SJCRH30 (cell line): ENCODE measurements around the gene LAMB3. TPM values are rescaled to one million over a fixed set of nuclear protein-coding genes. Genes with fewer than 3 reads are reported as not detected.

Experiments used
- DNase-seq, 2 experiments: peaks; one replicate each; pipeline ENCODE4 v3.0.0-alpha.2; 2015 to 2020
- H3K27ac ChIP-seq: fragments of 250-450 bp; sonication (Bioruptor Pico); 2 replicates; pipeline ENCODE4 v1.5.1; 2020; ENCODE audit warnings: mild to moderate bottlenecking, moderate library complexity
- H3K27me3 ChIP-seq: fragments of 250-450 bp; sonication (Bioruptor Pico); 2 replicates; pipeline ENCODE4 v1.5.1; 2020; ENCODE audit warnings: mild to moderate bottlenecking, moderate library complexity
- H3K36me3 ChIP-seq: fragments of 250-450 bp; sonication (Bioruptor Pico); 2 replicates; pipeline ENCODE4 v1.5.1; 2020; ENCODE audit warnings: mild to moderate bottlenecking, moderate library complexity
- H3K4me1 ChIP-seq: fragments of 250-450 bp; sonication (Bioruptor Pico); 2 replicates; pipeline ENCODE4 v1.5.1; 2020; ENCODE audit warnings: mild to moderate bottlenecking, moderate library complexity
- H3K4me3 ChIP-seq: fragments of 250-450 bp; sonication (Bioruptor Pico); 2 replicates; pipeline ENCODE4 v1.5.1; 2020; ENCODE audit warnings: mild to moderate bottlenecking, moderate library complexity
- H3K9me3 ChIP-seq: fragments of 250-450 bp; sonication (Bioruptor Pico); replicated peaks from 2 replicates; pipeline ENCODE4 v1.5.1; 2020; ENCODE audit warnings: mild to moderate bottlenecking, moderate library complexity
- total RNA-seq: library from RNA; depleted of rRNA; stranded (reverse); fragments of >200 nt; shearing (Covaris generic); gene quantifications from 2 replicates; pipeline ENCODE4 v1.2.3, GENCODE V29; 2014

Gene LAMB3
- total RNA-seq, 1 experiment from 2014 or later = 9.1 TPM

DNA sequence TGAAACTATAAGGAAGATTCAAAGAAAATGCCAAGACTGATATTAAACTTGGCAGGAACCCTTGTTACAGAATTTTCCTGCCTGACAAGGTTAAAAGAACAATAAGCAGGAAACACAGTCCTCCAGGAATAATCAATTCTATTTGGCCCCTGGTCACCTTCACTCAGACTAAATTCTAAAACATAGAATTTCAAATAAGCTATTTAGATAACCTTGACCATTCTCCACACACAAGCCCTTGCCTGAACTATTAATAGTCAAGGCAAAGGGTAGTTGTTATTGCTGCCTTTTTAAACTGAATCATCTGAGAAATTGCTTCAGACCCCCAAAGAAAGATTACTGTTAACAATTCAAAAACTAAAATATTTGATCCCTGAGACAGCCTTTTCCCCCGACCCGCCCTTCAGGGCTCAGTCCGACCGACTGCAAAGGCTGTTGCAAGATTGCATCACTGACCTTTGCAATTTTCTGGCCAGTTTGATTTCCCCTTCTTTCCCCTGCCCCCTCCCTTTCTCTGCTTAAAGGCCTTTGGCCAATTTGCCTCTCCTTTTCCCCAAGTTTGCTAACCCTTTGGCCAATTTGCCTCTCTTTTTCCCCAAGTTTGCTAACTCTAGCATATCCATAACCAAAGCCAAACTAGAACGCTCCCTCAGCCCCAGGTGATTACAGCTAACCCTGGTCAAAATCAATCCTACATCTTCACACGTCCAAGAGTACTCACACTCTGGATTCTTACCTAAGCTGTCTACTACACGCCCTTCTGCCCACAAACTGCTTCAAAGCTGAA, 21.6 kb upstream of the LAMB3 start:
- H3K4me3 ChIP-seq = no peak overlapping the region
- peaks cover 16% of the 10 kb centered on the region for H3K27me3 ChIP-seq
- H3K36me3 ChIP-seq = no peaks in the 10 kb centered on the region
- H3K9me3 ChIP-seq = no peaks in the 10 kb centered on the region
- DNase-seq = no peak
- H3K27ac ChIP-seq = no peak overlapping the region
- no peaks in the 10 kb centered on the region for H3K4me1 ChIP-seq

DNA sequence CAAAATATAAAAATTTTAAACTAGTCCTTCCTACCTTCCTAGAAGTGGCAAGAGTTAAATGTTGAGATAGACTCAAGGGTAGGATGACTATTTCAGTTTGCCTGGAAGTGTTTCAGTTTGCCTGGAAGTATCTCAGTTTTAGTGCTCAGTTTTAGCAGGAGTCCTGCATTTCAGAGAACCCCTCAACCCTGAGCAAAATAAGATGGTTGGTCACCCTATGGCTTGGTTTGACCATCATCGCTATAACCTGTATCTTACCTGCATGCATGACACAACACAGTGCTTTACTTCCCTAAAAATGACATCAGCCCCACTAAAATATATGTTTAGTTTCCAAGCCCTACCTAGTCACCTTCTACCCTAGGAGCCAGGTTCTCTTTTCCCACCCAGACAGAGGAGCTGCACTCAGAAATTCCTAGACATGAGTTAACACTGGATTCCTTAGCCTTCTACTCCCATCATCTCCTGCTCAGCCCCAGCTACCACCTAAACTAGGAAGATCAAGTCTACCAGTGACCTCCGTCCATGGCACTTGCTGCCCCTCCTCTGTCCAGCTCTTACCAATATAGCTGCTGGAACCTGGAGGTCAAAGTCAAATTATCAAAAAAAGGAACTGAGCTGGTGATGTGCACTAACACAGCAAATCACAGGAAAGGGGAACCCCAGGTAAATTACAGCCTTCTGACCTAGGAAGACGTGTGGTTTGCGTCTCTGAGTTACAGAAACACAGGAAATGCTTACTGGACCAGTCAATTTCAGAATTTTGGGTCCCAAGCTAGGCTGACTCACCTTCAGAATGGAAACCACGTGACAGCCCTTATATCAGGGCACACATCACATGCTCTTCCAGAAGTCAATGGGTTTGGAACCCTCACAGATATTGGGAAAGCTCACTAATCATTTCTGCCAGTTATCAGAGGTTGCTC, 20.7 kb upstream of the LAMB3 start:
- H3K27ac ChIP-seq = no peak overlapping the region
- peaks cover 16% of the 10 kb centered on the region for H3K27me3 ChIP-seq
- H3K4me1 ChIP-seq = no peaks in the 10 kb centered on the region
- no peak overlapping the region for H3K4me3 ChIP-seq
- no peaks in the 10 kb centered on the region for H3K9me3 ChIP-seq
- H3K36me3 ChIP-seq = no peaks in the 10 kb centered on the region
- DNase-seq = no peak

DNA sequence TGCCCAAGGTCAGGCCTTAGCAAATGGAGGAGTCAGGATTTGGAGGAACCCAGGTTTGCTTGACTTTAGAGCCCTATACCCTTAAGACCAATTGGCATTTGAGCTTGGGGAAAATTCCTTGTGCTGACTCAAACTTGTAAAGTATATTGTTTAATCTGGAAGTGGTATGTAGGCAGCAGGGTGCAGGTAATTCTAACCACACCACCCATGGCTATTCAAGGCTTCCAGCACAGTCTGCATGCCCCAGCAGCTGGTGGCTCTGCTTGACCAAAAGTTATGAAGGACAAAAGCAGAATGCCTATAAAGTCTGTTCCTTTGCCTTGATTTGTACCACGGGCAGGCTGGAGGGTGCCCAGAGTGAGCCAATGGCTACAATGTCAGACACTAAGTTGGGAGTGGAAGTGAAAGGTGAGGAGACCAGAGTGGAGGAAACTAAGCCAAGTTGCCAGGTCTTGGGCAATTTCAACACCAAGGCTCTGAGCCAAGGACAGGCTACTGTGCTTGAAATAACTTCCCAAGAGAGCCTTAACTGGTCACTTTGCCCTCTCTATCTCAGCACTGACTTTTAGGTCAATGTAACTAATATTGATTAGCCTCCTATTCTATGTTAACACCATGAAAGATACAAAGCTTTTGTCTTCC, 18.3 kb upstream of the LAMB3 start:
- H3K36me3 ChIP-seq = no peaks in the 10 kb centered on the region
- no peaks in the 10 kb centered on the region for H3K4me1 ChIP-seq
- no peak overlapping the region for H3K27ac ChIP-seq
- H3K27me3 ChIP-seq = peaks cover 16% of the 10 kb centered on the region
- no peak for DNase-seq
- H3K4me3 ChIP-seq = no peak overlapping the region
- no peaks in the 10 kb centered on the region for H3K9me3 ChIP-seq

DNA sequence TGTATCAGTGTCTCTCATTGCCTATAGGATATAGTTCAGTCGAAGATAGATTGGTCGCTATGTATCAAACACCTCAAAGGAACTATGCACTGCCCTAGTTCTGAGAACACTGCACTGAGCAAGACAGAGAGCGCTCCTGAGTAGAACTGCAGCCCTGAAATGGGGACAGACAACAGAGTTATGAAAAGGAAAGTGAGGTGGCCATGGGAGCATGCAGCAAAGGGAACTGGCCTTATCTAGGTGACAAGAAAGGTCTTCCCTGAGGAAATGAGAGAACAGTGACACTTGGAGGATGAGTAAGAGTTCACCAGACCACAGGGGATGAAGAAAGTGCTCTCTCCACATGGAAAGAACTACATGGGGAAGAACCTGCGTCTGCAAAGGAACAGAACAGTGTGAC, 15.5 kb upstream of the LAMB3 start:
- Histone ChIP-seq H3K4me1 (no peaks in the 10 kb centered on the region), H3K27ac (no peak overlapping the region), H3K4me3 (no peak overlapping the region), H3K27me3 (peaks cover 3% of the 10 kb centered on the region), H3K9me3 (no peaks in the 10 kb centered on the region), H3K36me3 (no peaks in the 10 kb centered on the region)
- DNase-seq = no peak

DNA sequence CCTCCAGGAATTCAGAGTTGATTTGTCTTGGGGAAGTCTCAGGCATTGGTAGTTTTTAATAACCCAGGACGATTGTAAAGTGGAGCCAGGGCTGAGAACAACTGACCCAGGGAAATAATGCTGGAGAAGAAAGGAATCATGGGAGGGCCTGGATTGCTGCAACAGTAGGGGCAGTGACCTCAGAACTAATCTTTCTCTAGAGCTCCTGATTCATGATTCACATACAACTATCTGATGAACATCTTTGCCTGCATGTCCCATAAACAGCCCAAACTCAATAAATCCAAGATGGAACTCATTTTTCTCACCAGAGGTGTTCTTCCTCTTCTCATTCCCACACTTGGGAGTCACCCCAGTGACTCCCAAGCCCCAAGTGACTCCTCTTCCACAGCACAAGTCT, 14.9 kb upstream of the LAMB3 start:
- no peak overlapping the region for H3K27ac ChIP-seq
- no peaks in the 10 kb centered on the region for H3K9me3 ChIP-seq
- no peaks in the 10 kb centered on the region for H3K27me3 ChIP-seq
- no peaks in the 10 kb centered on the region for H3K36me3 ChIP-seq
- no peak overlapping the region for H3K4me3 ChIP-seq
- no peaks in the 10 kb centered on the region for H3K4me1 ChIP-seq
- DNase-seq = no peak

DNA sequence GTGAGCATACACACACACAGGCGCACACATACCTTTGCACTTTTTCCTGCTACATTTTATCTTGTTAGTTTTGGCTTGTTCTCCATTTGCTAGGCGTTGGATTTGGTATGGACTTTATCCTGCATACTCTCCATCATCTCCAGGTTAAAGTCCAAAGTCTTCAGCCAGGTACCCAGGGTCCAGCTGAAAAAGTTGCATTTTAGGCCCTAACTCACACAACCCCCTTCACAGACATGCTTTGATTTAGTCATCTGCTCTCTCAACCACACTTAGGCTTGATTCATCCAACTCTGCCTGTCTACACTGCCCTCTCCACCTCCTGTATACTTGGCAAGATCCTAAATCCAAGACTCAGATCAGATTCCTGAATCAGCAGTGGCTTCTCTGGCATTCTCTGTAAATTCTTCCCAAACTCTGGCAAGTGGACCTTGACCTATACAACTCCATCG, 10.7 kb upstream of the LAMB3 start:
- Histone ChIP-seq H3K4me3 (no peak overlapping the region), H3K27me3 (no peaks in the 10 kb centered on the region), H3K36me3 (no peaks in the 10 kb centered on the region), H3K4me1 (peaks cover 3% of the 10 kb centered on the region), H3K27ac (no peak overlapping the region), H3K9me3 (no peaks in the 10 kb centered on the region)
- DNase-seq = no peak

DNA sequence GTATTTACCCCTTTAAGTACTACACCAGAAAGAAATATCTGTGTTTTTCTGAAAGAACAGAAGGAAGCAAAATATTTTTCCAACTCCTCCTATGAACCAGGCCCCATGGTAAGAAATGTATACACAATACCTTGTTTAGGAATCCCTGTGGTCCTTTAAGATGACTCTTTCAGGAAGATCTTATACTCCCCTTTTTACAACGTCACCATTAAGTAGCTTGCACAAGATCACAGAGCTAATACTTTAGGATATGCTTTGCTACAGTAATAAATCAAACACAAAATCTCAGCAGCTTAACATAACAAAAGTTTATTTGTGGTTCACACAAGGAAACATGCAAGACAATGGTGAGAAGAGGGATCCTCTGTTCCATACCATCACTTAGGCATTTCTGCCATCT, 8.8 kb upstream of the LAMB3 start:
- DNase-seq = no peak
- H3K36me3 ChIP-seq = no peaks in the 10 kb centered on the region
- no peak overlapping the region for H3K27ac ChIP-seq
- H3K4me3 ChIP-seq = no peak overlapping the region
- no peaks in the 10 kb centered on the region for H3K27me3 ChIP-seq
- peaks cover 3% of the 10 kb centered on the region for H3K4me1 ChIP-seq
- no peaks in the 10 kb centered on the region for H3K9me3 ChIP-seq

DNA sequence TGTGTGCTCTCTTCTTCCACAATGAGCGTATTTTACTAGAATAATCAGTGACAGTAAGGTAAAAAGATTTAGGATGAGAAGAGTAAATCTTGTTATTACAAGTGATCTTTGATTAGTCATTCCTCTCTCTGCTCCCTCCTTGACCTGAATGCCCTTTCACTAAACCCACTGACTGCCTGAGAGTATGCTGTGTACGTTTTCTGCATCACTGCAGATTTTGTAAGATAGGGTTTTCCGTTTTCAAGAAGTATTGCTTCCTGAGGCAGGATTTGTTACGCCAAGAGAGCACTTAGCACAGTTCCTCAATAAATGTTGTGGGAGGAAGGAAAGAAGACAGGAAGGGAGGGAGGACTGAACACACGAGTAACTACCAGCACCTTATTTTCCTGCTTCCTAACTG, 7.7 kb upstream of the LAMB3 start:
- DNase-seq = no peak
- H3K4me1 ChIP-seq = peaks cover 3% of the 10 kb centered on the region
- H3K27ac ChIP-seq = no peak overlapping the region
- H3K4me3 ChIP-seq = no peak overlapping the region
- no peaks in the 10 kb centered on the region for H3K9me3 ChIP-seq
- no peaks in the 10 kb centered on the region for H3K27me3 ChIP-seq
- no peaks in the 10 kb centered on the region for H3K36me3 ChIP-seq

DNA sequence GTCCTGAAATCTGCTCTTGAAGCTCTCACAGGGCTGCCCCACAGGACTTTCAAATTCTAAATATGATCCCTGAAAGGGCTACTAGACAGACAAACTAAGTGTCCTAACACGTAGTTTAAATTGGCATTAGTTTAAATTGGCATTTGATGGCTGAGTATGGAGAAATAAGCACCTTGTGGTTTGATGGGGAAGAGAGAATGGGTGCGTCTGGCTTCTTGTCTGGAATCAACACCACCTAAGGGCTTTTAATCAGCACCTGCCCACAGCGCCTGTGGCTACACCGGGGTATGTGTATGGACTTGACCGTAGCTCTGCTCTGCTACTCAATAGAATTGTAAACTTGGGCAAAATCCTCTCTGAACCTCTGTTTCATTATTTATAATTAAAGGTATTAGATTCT, 5.7 kb upstream of the LAMB3 start:
- Histone ChIP-seq H3K27me3 (no peaks in the 10 kb centered on the region), H3K4me1 (peaks cover 23% of the 10 kb centered on the region), H3K27ac (no peak overlapping the region), H3K36me3 (no peaks in the 10 kb centered on the region), H3K4me3 (no peak overlapping the region), H3K9me3 (no peaks in the 10 kb centered on the region)
- DNase-seq = no peak

DNA sequence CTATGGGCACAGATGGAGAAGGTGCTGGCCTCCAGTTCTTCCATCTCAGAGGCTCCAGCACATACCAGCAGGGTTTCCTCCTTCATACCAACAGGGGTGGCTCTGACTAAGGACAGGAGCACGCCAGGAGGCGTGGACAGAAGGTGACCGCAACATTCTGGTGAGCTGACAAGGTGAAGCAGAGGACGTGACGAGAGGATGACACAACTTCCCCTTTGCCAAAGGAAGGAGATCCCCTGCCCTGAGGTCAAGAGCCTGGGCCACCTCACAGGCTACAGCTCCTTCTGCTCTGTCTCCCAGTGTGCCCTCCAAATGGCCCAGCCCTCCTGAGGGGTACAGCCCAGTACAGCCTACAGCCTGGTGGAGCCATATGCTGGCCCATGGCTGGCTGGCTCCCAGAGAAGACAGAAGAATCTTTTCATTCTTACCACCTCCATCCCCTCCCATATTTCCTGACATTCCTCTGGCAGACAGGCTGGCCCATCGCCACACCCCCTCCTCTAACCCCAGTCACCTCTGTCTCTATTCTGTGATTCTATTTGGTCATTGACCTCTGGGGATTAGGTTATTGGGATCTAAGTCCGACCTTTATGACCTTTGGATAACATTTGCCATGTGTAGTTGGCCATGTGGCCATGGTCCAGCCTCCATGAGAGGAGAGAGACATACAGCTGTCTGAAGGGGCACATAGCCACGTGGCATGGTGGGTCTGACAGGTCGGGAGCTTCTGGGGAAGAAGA, 5.1 kb upstream of the LAMB3 start:
- H3K9me3 ChIP-seq = no peaks in the 10 kb centered on the region
- H3K36me3 ChIP-seq = no peaks in the 10 kb centered on the region
- no peak for DNase-seq
- H3K27ac ChIP-seq = no peak overlapping the region
- no peaks in the 10 kb centered on the region for H3K27me3 ChIP-seq
- peaks cover 29% of the 10 kb centered on the region for H3K4me1 ChIP-seq
- H3K4me3 ChIP-seq = no peak overlapping the region

DNA sequence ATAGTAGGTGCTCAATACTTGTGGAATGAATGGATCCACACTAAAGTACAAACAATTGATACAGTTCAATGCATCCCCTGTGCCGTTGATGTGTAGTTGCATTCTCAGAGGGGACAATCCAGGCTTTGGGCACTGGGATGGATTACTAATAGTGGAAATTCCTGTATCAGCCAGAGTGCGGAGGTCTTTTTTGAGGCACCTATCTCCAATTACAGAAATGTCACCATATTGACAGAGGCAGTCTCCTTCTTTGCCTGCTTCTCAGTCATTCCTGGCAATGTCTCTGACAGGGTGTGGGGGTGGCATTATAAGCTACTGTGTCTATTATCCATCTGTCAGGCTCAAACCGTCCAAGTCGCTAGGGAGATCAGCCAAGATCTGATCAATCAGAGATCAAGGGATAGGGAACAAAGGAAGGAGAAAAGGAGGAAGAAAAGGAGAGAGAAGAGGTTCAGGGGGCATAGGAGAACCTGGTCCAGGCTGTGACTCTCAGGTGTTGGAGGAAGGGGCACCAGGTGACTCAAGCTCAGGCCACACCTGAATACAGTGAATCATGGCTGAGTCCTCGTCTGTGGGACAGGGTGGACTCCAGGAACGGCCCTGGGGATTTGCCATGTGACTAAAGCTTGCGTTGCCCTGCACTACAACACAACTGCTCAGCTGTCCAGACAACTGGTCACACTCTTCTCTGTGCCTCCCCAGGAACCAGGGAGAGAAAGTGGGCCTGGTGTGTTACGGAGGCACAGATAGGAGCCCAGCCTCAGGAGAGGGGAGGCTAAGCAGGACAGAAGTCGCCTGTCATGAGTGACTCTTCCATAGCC, 3.4 kb upstream of the LAMB3 start:
- Histone ChIP-seq H3K4me1 (peaks cover 43% of the 10 kb centered on the region), H3K27me3 (no peaks in the 10 kb centered on the region), H3K4me3 (no peak overlapping the region), H3K27ac (no peak overlapping the region), H3K9me3 (no peaks in the 10 kb centered on the region), H3K36me3 (no peaks in the 10 kb centered on the region)
- no peak for DNase-seq

DNA sequence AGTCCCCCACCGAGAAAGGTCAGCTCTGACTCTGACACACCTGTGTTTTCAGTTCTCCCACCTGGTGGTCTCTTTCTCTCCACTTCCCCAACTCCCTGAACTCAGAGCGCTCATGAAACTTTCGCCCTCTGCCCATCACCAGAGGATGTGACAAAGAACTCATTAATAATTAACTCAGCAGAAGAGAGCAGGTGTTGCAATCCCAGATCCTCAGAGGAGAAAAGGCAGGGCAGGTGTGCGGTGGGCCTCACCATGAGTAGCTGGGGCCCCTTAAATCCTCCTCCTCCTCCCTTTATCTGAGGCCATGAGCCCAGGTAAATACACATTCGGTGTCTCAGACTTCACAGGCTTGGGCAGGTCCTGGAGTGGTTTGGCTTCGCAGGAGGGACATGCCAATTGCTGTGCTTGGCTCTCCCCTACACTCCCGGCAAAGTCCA, 1.7 kb upstream of the LAMB3 start:
- H3K4me3 ChIP-seq = no peak overlapping the region
- H3K27ac ChIP-seq = no peak overlapping the region
- no peaks in the 10 kb centered on the region for H3K36me3 ChIP-seq
- DNase-seq = peak in 1 of 2 experiments; percentile 49
- peaks cover 56% of the 10 kb centered on the region for H3K4me1 ChIP-seq
- H3K9me3 ChIP-seq = no peaks in the 10 kb centered on the region
- no peaks in the 10 kb centered on the region for H3K27me3 ChIP-seq

DNA sequence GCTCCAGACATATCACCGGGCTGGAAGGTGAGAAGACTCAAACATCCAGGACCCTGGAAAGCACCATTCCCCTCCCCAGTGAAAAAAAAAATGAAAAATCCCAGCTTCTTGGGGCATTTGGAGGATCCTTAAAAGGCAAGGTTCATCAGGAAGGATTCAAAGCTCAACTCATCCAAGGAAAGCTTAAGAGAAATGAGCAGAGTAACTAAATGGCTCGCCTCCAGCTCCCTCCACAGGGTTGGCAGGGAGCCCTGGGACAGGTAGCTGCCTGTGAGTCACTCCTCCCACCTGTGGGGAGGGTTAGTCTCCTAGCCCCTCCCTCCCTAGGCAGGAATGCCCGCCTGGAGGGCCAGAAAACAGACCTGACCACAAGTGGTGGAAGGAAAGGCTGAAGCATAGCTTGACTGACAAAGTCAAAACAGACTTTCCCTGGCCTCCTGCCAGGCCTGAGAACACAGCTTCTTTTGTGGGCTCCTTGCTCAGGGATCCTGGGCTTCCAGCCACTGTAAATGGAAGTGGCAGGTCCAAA, 712 bp upstream of the LAMB3 start:
- peak; percentile 93 to 97 for DNase-seq
- peak overlapping the region; percentile 18 for H3K27ac ChIP-seq
- no peaks in the 10 kb centered on the region for H3K36me3 ChIP-seq
- H3K9me3 ChIP-seq = no peaks in the 10 kb centered on the region
- no peak overlapping the region for H3K4me3 ChIP-seq
- H3K4me1 ChIP-seq = peaks cover 66% of the 10 kb centered on the region
- H3K27me3 ChIP-seq = no peaks in the 10 kb centered on the region
